ENCODE results near the gene ZNF625.
"Not testable (repeated sequence)": the region's sequence is repeated elsewhere in the genome, so short reads cannot be mapped to it uniquely, and the experiment has no call there.

GRCh38 chr19:12103909-12104308 lies 52.6 kb downstream of the ZNF625 start:
- TF ChIP-seq CTCF (IDR thresholded peaks at IDR 0.05; ENCODE audit: low read depth, low read length, missing input control); MAX (IDR thresholded peaks at IDR 0.05); GABPA (IDR thresholded peaks at IDR 0.05 in 1 of 2, conservative IDR thresholded peaks at IDR 0.05 in 1 of 2); TAF1 (conservative IDR thresholded peaks at IDR 0.05); REST (IDR thresholded peaks at IDR 0.05): not testable (repeated sequence)
